Progenitor cell of endocrine pancreas (in vitro differentiated cells): ENCODE data around the gene KLK8. TPM values are rescaled to one million over a fixed set of nuclear protein-coding genes. Genes with fewer than 3 reads are reported as not detected.

Experiments used
- DNase-seq: peaks from one replicate; pipeline ENCODE4 v3.0.0; 2021; ENCODE audit warnings: low spot score; ENCODE audit not compliant: unreplicated experiment
- H3K27ac Mint-ChIP-seq: 2 replicates; pipeline ENCODE4 v1.8.0; 2021; ENCODE audit warnings: mild to moderate bottlenecking, moderate library complexity, mixed read lengths
- H3K27me3 Mint-ChIP-seq: 2 replicates; pipeline ENCODE4 v1.8.0; 2021; ENCODE audit warnings: mixed read lengths
- H3K36me3 Mint-ChIP-seq: 2 replicates; pipeline ENCODE4 v1.8.0; 2022; ENCODE audit warnings: mixed read lengths; ENCODE audit not compliant: insufficient read depth
- H3K4me1 Mint-ChIP-seq: 2 replicates; pipeline ENCODE4 v1.8.0; 2021; ENCODE audit warnings: low read depth, mixed read lengths
- H3K4me3 Mint-ChIP-seq: 2 replicates; pipeline ENCODE4 v1.8.0; 2021; ENCODE audit warnings: low read depth, mild to moderate bottlenecking, moderate library complexity, mixed read lengths
- H3K9me3 Mint-ChIP-seq: 2 replicates; pipeline ENCODE4 v1.8.0; 2021; ENCODE audit warnings: low read depth, mixed read lengths
- CTCF ChIP-seq: fragments of 200-600 bp; sonication (generic); IDR thresholded peaks from one replicate; pipeline ENCODE4 v1.5.0; 2021; ENCODE audit warnings: antibody characterized with exemption, mild to moderate bottlenecking; ENCODE audit not compliant: unreplicated experiment
- long read RNA-seq: library from polyadenylated mRNA; unstranded; transcript quantifications from one replicate; pipeline ENCODE4 v2.0.0, GENCODE V29; 2020
- total RNA-seq: library from RNA; stranded (reverse); gene quantifications from 2 replicates; pipeline ENCODE4 v1.2.1, GENCODE V29; 2021

The KLK8 gene
- not detected in 2 replicates for total RNA-seq
- long read RNA-seq: 0 reads

GRCh38 chr19:51001515-51001914 lies at the start of gene KLK8:
Gene KLK8 (minus strand): TSS chr19:51001604. CDS start chr19:51001167, 437 bp downstream.
- H3K9me3 Mint-ChIP-seq: no peaks in the 10 kb centered on the region
- H3K36me3 Mint-ChIP-seq: no peaks in the 10 kb centered on the region
- peak within 1 kb of the TSS; percentile 45 for H3K27ac Mint-ChIP-seq
- H3K4me3 Mint-ChIP-seq: no peak within 1 kb of the TSS
- TF ChIP-seq CTCF: no peak
- peaks cover 11% of the 10 kb centered on the region for H3K4me1 Mint-ChIP-seq
- DNase-seq: no peak
- H3K27me3 Mint-ChIP-seq: peaks cover 63% of the 10 kb centered on the region

GRCh38 chr19:51047031-51047335 lies 45.6 kb upstream of the KLK8 start:
- Mint-ChIP-seq H3K4me3 (no peak overlapping the region), H3K9me3 (no peaks in the 10 kb centered on the region), H3K36me3 (no peaks in the 10 kb centered on the region), H3K27ac (no peak overlapping the region), H3K27me3 (no peaks in the 10 kb centered on the region), H3K4me1 (peaks cover 5% of the 10 kb centered on the region)
- TF ChIP-seq CTCF: no peak
- no peak for DNase-seq

- Mint-ChIP-seq H3K9me3 (no peaks in the 10 kb centered on the region), H3K4me1 (peaks cover 3% of the 10 kb centered on the region), H3K36me3 (no peaks in the 10 kb centered on the region), H3K27ac (no peak overlapping the region), H3K4me3 (no peak overlapping the region), H3K27me3 (no peaks in the 10 kb centered on the region)
- no peak for DNase-seq
- TF ChIP-seq CTCF: no peak
Measured at GRCh38 chr19:51044327-51044726, 42.9 kb upstream of the KLK8 start.

- H3K27me3 Mint-ChIP-seq: no peaks in the 10 kb centered on the region
- no peak for TF ChIP-seq CTCF
- peaks cover 3% of the 10 kb centered on the region for H3K4me1 Mint-ChIP-seq
- H3K27ac Mint-ChIP-seq: peak overlapping the region; percentile 56
- no peak overlapping the region for H3K4me3 Mint-ChIP-seq
- no peak for DNase-seq
- no peaks in the 10 kb centered on the region for H3K9me3 Mint-ChIP-seq
- H3K36me3 Mint-ChIP-seq: no peaks in the 10 kb centered on the region
Measured at GRCh38 chr19:51043497-51043896, 42.1 kb upstream of the KLK8 start.

- Mint-ChIP-seq H3K36me3 (no peaks in the 10 kb centered on the region), H3K27ac (no peak overlapping the region), H3K9me3 (no peaks in the 10 kb centered on the region), H3K4me1 (no peaks in the 10 kb centered on the region), H3K4me3 (no peak overlapping the region), H3K27me3 (peaks cover 14% of the 10 kb centered on the region)
- DNase-seq: no peak
- no peak for TF ChIP-seq CTCF
Measured at GRCh38 chr19:51040151-51040550, 38.7 kb upstream of the KLK8 start.
